ENCODE measurements around the gene GNG5. TPM values are rescaled to one million over a fixed set of nuclear protein-coding genes. Genes with fewer than 3 reads are reported as not detected.

Gene GNG5
- total and polyA plus RNA-seq, 11 donors = 129 to 299 (median 167) TPM

DNA sequence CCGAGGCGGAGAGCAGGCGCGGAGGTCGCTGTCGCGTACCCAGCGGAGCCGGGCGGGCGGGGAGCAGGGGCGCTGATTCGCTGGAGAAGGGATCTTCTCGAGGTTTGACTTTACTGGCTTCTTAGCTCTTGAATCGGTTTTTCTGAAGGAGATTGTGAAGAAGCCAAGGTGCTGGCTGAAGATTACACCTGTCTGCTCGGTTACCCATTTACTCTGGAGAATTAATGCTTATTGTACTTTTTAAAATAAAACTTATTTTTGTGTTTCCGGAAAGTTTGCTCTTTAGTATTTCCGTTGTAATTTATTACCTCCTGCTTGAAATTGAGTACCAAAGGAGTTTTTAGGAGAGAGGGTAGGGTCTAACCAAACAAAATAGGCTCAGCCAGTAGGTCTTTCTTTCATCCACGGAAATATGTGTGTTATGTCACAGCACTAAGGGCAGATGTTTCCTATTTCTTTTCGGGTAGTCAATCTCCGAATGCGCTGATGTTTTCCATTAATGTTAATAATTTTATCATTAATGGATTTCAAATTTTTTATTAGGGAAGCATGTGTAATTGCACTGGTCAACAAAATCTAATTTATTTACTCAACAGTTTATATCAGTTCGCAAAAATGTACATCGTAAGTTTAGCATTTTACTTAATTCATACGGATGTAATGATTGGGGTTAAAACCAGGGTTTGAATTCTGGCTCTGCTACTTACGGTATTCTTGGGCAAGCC lies 510 bp upstream of the GNG5 start:
- Histone ChIP-seq H3K4me1 (peaks cover 0 to 44% (median 29%) of the 10 kb centered on the region in 12 donors), H3K36me3 (peaks cover 0 to 8% (median 0%) of the 10 kb centered on the region in 9 donors), H3K4me3 (peak overlapping the region; percentile 47 to 91 (median 82)), H3K27me3 (no peaks in the 10 kb centered on the region), H3K27ac (peak overlapping the region; percentile 89 to 99 (median 96)), H3K9me3 (peaks cover 0 to 25% (median 0%) of the 10 kb centered on the region in 12 donors)
- intact Hi-C loops (cut with DNase I) = loop anchor here in 8 of 10 donors (1.0 to 10.0 kb wide), 8 partner anchors 28 to 212 kb away; partner anchors contain the start of genes CTBS (in 7 of the 8) and RPF1 (in 1 of the 8)
- no peak for TF ChIP-seq POLR2A (IDR thresholded peaks at IDR 0.05)
- TF ChIP-seq, protein P1, sequence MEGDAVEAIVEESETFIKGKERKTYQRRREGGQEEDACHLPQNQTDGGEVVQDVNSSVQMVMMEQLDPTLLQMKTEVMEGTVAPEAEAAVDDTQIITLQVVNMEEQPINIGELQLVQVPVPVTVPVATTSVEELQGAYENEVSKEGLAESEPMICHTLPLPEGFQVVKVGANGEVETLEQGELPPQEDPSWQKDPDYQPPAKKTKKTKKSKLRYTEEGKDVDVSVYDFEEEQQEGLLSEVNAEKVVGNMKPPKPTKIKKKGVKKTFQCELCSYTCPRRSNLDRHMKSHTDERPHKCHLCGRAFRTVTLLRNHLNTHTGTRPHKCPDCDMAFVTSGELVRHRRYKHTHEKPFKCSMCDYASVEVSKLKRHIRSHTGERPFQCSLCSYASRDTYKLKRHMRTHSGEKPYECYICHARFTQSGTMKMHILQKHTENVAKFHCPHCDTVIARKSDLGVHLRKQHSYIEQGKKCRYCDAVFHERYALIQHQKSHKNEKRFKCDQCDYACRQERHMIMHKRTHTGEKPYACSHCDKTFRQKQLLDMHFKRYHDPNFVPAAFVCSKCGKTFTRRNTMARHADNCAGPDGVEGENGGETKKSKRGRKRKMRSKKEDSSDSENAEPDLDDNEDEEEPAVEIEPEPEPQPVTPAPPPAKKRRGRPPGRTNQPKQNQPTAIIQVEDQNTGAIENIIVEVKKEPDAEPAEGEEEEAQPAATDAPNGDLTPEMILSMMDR (IDR thresholded peaks at IDR 0.05) = peak in 1 of 12 donors; percentile 13
- no peak for ATAC-seq
- DNase-seq = no peak
- 12 to 20% (median 13%) methylated on average over 18 to 26 of the region's 26 CpGs for WGBS, 4 donors

DNA sequence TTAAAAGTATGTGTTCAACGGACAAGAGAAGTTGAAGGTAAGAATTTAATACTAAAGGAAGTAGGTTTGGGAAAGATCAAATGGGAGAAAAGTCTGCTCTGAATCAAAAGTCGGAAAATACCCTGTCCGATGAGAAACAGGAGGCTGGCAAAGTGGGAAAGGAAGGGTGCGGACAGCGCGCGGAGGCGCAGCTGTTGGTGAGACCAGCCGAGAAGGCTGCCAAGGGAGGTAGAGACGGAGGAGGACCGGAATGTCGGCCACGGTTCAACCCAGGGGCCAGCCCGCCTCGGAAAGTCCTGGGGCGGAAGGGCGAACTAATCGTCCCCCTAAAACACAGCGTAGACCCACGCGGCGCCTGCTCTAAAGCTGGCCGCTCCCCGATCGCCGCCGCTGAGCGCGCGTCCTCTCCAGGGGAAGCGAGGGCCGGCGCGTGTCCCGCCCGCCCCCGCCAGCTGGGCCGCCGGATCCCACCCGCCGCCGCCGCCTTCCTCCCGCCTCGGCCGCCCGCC lies 834 bp downstream of the GNG5 start:
- H3K27me3 ChIP-seq = no peaks in the 10 kb centered on the region
- H3K36me3 ChIP-seq = peaks cover 0 to 16% (median 9%) of the 10 kb centered on the region in 9 donors
- DNase-seq (peak in 1 of 5 donors; percentile 75), ATAC-seq (peak; percentile 22 to 78 (median 64))
- peak overlapping the region; percentile 47 to 91 (median 82) for H3K4me3 ChIP-seq
- 0 to 1% (median 0%) methylated on average over 20 to 47 of the region's 47 CpGs for WGBS, 4 donors
- H3K4me1 ChIP-seq = peaks cover 5 to 57% (median 38%) of the 10 kb centered on the region in 12 donors
- intact Hi-C loops (cut with DNase I) = loop anchor here in 8 of 10 donors (1.0 to 10.0 kb wide), 11 partner anchors 17 to 211 kb away; partner anchors contain the start of genes CTBS (in 7 of the 8) and RPF1 (in 2 of the 8)
- TF ChIP-seq POLR2A (IDR thresholded peaks at IDR 0.05) = no peak
- TF ChIP-seq, protein P1 (IDR thresholded peaks at IDR 0.05) = peak in 1 of 12 donors; percentile 10
- H3K9me3 ChIP-seq = peaks cover 0 to 21% (median 0%) of the 10 kb centered on the region in 12 donors
- peak overlapping the region; percentile 89 to 99 (median 96) for H3K27ac ChIP-seq

DNA sequence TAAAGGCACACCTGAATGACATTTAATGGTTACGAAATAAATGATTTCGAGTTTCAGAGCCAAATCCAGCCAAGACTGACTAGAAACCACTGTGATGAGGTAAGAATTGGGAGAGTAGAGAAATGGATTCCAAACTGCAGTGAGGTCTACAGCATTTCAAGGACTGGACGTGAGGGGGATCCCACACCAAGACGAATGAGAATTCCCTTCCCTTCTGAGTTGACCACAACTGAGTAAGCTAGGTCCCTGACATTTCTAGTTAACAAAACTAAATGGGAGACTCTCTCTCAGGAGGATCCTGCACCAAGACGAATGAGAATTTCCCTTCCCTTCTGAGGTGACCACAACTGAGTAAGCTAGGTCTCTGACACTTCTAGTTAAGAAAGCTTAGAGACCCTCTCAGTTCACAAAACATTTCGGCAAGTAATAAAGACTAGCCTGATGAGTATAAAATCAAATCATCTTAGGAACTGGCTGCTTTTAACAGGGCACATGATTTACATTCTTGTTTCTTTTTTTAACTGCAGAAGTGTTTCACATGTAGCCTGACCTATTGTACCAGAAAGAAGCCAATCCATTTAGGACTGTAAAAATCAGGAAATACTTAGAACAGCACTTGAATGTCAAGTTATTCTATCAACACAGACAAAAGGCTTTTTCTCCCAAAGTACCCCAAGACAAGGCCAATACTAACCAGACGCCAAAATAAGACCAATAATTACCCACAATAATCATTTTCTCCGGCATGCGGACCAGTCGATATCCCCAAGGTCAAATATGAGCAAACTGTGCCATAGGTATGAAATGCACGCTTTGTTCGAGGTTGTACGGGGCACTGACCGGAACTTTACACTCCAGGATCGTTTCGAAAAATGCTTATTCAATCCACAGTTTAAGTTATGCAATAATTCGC lies 1.5 kb downstream of the GNG5 start:
- H3K4me1 ChIP-seq = peaks cover 5 to 65% (median 44%) of the 10 kb centered on the region in 12 donors
- peaks cover 0 to 23% (median 16%) of the 10 kb centered on the region in 9 donors for H3K36me3 ChIP-seq
- H3K27me3 ChIP-seq = no peaks in the 10 kb centered on the region
- DNase-seq (no peak), ATAC-seq (no peak)
- H3K4me3 ChIP-seq = peak overlapping the region; percentile 47 to 91 (median 82)
- 5 to 7% (median 6%) methylated on average over 17 of the region's 17 CpGs for WGBS, 4 donors
- H3K9me3 ChIP-seq = peaks cover 0 to 14% (median 0%) of the 10 kb centered on the region in 12 donors
- no peak for TF ChIP-seq POLR2A (IDR thresholded peaks at IDR 0.05)
- TF ChIP-seq, protein P1 (IDR thresholded peaks at IDR 0.05) = no peak
- H3K27ac ChIP-seq = peak overlapping the region; percentile 89 to 99 (median 96)
- intact Hi-C loops (cut with DNase I) = loop anchor here in 7 of 10 donors (2.0 to 10.0 kb wide), 8 partner anchors 16 to 210 kb away; partner anchors contain the start of genes CTBS (in 5 of the 7) and RPF1 (in 1 of the 7)

Data from heart left ventricle (tissue), 16 donors.